K562 (cell line): Measurements from ENCODE around the gene CALHM4. TPM values are rescaled to one million over a fixed set of nuclear protein-coding genes. Genes with fewer than 3 reads are reported as not detected.

Experiments
- ARID4B ChIP-seq: sonication (generic); formaldehyde crosslinking; IDR thresholded peaks from 2 replicates; pipeline ENCODE4 v1.8.0; 2022; ENCODE audit warnings: mild to moderate bottlenecking, missing genetic modification reagents
- ATF1 ChIP-seq, 2 experiments: fragments of 450-650 bp in 1 of 2; IDR thresholded peaks; 2 replicates each; pipeline ENCODE4 v1.6.1; 2016; ENCODE audit warnings: missing compliant biosample characterization in 1 of 2, missing genetic modification characterization in 1 of 2
- E2F3 ChIP-seq: fragments of 250-450 bp; sonication (Bioruptor Pico); IDR thresholded peaks from 2 replicates; pipeline ENCODE4 v1.4.0; 2020; ENCODE audit warnings: mild to moderate bottlenecking
- HINFP ChIP-seq: fragments of 450-650 bp; conservative IDR thresholded peaks from 2 replicates; pipeline ENCODE4 v1.6.1; 2016; ENCODE audit warnings: missing genetic modification characterization, low read depth, mild to moderate bottlenecking, control low read depth, missing compliant biosample characterization
- KAT7 ChIP-seq: sonication (generic); formaldehyde crosslinking; IDR thresholded peaks from 2 replicates; pipeline ENCODE4 v1.8.0; 2022; ENCODE audit warnings: missing genetic modification reagents, mild to moderate bottlenecking, borderline replicate concordance
- MTA3 ChIP-seq: fragments of 450-650 bp; formaldehyde crosslinking; IDR thresholded peaks from 2 replicates; pipeline ENCODE4 v1.6.1; 2017; ENCODE audit warnings: mild to moderate bottlenecking, borderline replicate concordance
- NFRKB ChIP-seq: fragments of 450-650 bp; IDR thresholded peaks from 2 replicates; pipeline ENCODE4 v1.6.1; 2016; ENCODE audit warnings: low read depth
- NR0B1 ChIP-seq: fragments of 450-650 bp; IDR thresholded peaks from one replicate; pipeline ENCODE4 v1.6.1; 2018; ENCODE audit warnings: mild to moderate bottlenecking, moderate library complexity; ENCODE audit not compliant: partially characterized antibody
- ZNF318 ChIP-seq, 2 experiments: fragments of 450-650 bp; IDR thresholded peaks; 2 replicates each; pipeline ENCODE4 v1.6.1; 2016; ENCODE audit warnings: mild to moderate bottlenecking in 2 of 2, borderline replicate concordance in 1 of 2, low read depth in 1 of 2, moderate library complexity in 1 of 2
- polyA plus RNA-seq, 8 experiments: library from polyadenylated mRNA; depleted of rRNA in 4 of 8; stranded (reverse) in 5 of 8; unstranded in 3 of 8; fragments of >200 nt; fragmentation: Nextera tagmentation in 2 of 8; fragmentation: Illumina TruSeq in 1 of 8; extraction: Ambion mirVana in 2 of 8; extraction: Trizol in 1 of 8; gene quantifications; 2 replicates each; pipeline versions ENCODE4 v1.2.1 to v1.2.3, GENCODE V29; 2011 to 2014; ENCODE audit warnings: inconsistent platforms in 1 of 8, missing spikeins in 1 of 8
- total RNA-seq, 7 experiments: library from RNA; depleted of rRNA in 6 of 7; stranded (reverse); fragments of >200 nt in 6 of 7; fragmentation: Illumina TruSeq in 2 of 7; extraction: Trizol in 2 of 7; gene quantifications; 2 replicates each; pipeline versions ENCODE4 v1.2.1 to v1.2.3, GENCODE V29; 2011 to 2021; ENCODE audit warnings: low replicate concordance in 1 of 7

The CALHM4 gene
- total and polyA plus RNA-seq, 9 of the 15 experiments (the other 6 are each of a cell fraction or from before 2014, with no cell fraction given) = not detected

GRCh38 chr6:116570856-116571682 is 17.5 kb downstream of the CALHM4 start, which contains the start of gene RWDD1 (continued):
- TF ChIP-seq ZNF318 (IDR thresholded peaks at IDR 0.05; ENCODE audit: borderline replicate concordance in 1 of 2, low read depth in 1 of 2) = 0 out of 4 replicates have a peak, but pooled peaks of 1 of the 2 experiments have one; percentile 35
- peak; percentile 80 for TF ChIP-seq ARID4B
- TF ChIP-seq NR0B1 = no peak
- peak; percentile 31; the same call in 1 of the 2 replicates for TF ChIP-seq KAT7 (CRISPR knock-in tag)
- peak; percentile 76; the same call in 1 of the 2 replicates for TF ChIP-seq MTA3
- no peak; the same call in 1 of the 2 replicates for TF ChIP-seq ATF1 (CRISPR knock-in tag; IDR thresholded peaks at IDR 0.05)
- peak; percentile 93 for TF ChIP-seq ATF1 (tag; IDR thresholded peaks at IDR 0.05)
- 0 out of 2 replicates have a peak, but pooled peaks have one; percentile 14 for TF ChIP-seq E2F3
- no peak for TF ChIP-seq HINFP (tag)
- TF ChIP-seq NFRKB = 0 out of 2 replicates have a peak, but pooled peaks have one; percentile 25
